ENCODE measurements around the gene DHX8.

DNA sequence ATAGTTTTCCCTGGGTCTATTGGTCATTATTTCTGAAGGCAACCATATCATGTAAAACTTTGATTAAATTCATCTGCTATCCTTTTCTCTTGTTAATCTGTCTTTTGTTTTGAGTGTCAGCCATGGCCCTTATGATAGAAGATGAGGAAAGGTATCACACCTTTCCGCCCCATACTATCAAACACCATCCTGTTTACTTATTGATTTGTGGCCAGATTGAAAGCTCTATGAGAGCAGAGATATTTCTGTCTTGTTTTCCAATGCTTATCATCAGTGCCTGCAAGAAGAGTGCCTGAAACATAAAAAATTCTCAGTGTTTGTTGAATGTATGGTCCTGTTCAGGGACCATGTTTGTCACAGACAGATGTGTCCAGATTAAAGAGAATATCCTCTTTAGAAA lies 22.6 kb upstream of the DHX8 start:
- TF ChIP-seq, protein P1, sequence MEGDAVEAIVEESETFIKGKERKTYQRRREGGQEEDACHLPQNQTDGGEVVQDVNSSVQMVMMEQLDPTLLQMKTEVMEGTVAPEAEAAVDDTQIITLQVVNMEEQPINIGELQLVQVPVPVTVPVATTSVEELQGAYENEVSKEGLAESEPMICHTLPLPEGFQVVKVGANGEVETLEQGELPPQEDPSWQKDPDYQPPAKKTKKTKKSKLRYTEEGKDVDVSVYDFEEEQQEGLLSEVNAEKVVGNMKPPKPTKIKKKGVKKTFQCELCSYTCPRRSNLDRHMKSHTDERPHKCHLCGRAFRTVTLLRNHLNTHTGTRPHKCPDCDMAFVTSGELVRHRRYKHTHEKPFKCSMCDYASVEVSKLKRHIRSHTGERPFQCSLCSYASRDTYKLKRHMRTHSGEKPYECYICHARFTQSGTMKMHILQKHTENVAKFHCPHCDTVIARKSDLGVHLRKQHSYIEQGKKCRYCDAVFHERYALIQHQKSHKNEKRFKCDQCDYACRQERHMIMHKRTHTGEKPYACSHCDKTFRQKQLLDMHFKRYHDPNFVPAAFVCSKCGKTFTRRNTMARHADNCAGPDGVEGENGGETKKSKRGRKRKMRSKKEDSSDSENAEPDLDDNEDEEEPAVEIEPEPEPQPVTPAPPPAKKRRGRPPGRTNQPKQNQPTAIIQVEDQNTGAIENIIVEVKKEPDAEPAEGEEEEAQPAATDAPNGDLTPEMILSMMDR (IDR thresholded peaks at IDR 0.05; ENCODE audit: insufficient read depth, low read length) = no peak
- TF ChIP-seq, protein P2, sequence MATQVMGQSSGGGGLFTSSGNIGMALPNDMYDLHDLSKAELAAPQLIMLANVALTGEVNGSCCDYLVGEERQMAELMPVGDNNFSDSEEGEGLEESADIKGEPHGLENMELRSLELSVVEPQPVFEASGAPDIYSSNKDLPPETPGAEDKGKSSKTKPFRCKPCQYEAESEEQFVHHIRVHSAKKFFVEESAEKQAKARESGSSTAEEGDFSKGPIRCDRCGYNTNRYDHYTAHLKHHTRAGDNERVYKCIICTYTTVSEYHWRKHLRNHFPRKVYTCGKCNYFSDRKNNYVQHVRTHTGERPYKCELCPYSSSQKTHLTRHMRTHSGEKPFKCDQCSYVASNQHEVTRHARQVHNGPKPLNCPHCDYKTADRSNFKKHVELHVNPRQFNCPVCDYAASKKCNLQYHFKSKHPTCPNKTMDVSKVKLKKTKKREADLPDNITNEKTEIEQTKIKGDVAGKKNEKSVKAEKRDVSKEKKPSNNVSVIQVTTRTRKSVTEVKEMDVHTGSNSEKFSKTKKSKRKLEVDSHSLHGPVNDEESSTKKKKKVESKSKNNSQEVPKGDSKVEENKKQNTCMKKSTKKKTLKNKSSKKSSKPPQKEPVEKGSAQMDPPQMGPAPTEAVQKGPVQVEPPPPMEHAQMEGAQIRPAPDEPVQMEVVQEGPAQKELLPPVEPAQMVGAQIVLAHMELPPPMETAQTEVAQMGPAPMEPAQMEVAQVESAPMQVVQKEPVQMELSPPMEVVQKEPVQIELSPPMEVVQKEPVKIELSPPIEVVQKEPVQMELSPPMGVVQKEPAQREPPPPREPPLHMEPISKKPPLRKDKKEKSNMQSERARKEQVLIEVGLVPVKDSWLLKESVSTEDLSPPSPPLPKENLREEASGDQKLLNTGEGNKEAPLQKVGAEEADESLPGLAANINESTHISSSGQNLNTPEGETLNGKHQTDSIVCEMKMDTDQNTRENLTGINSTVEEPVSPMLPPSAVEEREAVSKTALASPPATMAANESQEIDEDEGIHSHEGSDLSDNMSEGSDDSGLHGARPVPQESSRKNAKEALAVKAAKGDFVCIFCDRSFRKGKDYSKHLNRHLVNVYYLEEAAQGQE (IDR thresholded peaks at IDR 0.05; ENCODE audit: insufficient replicate concordance, low read depth) = no peak
- TF ChIP-seq POLR2AphosphoS5 (IDR thresholded peaks at IDR 0.05; ENCODE audit: low read depth) = no peak
